ENCODE results near the gene RDH8.
"Not testable (repeated sequence)": the region's sequence is repeated elsewhere in the genome, so short reads cannot be mapped to it uniquely, and the experiment has no call there.

Gene RDH8

DNA sequence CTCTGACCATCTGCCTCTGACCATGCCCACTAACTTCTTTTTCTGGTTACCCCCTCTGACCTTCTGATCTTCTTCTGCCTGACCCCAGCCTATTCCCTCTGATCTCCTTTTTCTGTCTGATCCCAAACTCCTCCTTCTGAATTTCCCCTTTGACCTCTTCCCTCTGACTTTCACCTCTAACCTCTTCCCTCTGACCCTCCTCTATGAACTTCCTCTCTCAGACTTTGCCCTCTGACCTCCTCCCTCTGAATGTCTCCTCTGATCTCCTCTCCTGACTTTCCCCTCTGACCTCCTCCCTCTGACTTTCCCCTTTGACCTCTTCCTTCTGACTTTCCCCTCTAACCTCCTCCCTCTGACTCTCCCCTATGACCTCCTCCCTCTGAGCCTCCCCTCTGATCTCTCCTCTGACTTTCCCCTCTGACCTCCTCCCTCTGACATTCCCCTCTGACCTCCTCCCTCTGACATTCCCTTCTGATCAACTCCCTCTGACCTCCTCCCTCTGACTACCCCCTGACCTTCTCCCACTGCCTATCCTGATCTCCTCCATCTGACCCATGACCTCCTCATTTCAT, 6.4 kb upstream of the RDH8 start:
- no peak for DNase-seq

DNA sequence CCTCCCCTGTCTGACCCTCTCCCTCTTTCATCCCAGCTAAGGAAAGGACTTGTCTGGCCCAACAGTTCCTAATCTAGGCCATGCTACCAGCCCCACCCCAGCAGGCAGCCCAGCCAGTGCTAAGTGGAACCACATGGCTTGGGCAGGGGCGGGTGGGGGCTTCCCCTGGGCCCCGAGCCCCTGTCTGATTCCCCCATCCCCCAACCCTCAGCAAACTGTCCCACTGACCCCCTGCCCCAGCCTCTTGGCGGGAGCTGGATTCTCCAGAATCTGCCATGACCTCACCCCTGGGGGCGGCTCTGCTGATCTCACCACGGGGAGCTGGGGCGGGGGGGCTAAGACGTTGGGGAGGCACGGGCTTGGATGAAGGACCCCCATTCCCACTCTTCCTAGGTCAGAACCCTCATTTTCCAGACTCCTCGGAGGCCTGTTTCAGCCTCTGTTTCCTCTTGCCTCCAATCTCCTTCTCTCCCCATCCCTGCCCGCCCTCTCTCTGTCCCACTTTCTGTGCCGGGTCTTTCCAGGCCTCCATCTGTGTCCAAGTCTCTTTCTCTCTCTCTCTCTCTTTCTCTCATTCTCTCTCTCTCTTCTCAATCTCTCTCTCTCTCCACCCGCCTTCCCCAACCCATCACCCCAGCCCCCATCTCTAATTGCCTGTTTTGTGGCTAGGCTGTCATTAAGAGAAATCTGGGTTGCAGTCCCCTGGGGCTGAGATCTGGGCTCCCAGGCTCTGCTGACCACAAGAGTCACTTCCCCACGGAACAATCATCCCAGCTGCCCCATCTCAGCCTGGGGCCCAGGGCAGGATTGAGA, 5.7 kb upstream of the RDH8 start:
- DNase-seq, result no peak

DNA sequence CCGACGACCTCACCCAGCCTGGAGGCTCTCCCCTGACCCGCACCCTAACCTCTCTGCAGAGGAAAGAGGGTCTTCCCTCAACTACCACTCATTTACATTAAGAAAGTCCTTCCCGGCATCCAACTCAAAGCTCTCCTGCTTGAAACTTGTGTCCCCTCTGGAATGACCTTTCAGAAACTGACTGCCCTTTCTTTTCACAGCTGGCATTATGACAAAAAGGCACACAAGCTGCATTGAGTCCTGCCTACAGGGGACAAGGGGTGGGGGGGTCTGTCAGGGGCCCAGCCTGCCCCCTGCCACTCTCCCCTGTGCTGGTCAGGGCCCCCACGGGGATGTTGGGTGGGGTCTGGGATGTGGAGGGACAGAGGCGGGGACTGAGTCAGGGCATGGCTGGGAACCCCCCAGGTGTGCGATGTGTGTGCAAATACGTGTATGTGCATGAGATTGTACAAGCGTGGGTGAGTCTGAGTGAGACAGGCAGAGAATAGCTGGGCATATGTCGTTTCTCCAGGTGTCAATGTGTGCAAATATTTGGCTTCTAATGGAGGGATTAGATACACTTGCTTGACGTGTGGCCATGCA, 5.0 kb upstream of the RDH8 start:
- DNase-seq, result no peak

DNA sequence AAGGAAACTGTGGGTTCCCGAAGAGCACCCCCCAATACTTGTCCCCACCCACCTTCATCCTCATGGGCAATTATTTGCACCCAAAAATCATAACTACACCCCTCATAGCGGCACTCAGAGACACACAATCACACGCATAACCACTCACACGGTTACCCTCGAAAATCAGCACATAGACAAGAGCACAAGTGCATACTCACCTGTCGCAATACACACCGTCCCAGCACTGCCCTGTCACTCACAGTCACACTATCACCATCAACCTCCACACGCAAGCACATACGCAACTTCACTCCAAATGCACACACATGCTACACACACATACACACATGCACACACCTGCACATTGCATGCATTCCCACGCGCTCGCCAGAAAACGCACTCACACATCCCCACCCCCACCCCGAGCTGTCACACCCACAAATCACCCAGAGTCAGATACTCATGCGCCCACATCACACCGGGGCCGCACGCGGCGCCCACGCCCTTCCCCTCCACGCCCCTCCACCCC, 3.5 kb upstream of the RDH8 start:
- DNase-seq, result no peak

DNA sequence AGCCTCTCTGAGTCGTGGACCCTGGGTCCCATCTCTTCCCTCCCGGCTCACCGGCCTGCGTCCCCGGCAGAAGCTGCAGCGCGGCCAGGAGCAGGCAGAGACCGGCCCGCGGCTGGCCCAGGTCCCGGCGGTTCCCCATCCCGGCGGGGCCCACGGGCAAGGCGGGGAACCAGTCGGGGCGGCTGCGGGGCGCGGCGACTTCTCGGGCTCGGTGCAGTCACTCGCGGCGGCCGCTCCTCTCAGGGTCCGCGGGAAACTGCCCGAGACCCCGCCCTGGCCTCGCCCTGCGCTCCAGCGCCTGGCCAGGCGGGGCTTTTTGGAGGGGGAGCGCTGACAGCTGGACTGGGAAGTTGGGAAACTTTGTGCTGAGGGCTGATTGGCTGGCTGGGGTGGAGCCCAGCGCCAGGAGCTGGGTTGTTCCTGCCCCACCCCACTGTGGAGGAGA, 3.0 kb upstream of the RDH8 start, which contains the start of gene COL5A3:
TSS of gene COL5A3 (minus strand) at position 258 of the 445 bp plus-strand sequence. CDS start at position 139, 119 bp downstream.
- no peak for DNase-seq

DNA sequence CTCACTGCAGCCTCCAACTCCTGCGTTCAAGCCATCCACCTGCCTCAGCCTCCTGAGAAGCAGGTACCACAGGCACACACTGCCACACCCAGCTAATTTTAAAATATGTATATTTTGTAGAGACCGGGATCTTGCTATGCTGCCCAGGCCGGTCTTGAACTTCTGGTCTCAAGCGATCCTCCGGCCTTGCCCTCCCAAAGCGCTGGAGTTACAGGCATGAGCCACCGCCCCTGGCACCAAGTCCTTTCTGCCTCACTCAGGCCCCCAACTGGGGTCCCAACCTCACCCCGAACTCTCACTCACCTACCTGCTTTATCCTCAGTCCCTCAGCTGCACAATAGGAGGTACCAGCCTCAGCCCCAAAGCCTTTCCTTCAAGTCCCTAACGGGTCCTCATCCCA, 2.3 kb upstream of the RDH8 start:
- no peak for DNase-seq

DNA sequence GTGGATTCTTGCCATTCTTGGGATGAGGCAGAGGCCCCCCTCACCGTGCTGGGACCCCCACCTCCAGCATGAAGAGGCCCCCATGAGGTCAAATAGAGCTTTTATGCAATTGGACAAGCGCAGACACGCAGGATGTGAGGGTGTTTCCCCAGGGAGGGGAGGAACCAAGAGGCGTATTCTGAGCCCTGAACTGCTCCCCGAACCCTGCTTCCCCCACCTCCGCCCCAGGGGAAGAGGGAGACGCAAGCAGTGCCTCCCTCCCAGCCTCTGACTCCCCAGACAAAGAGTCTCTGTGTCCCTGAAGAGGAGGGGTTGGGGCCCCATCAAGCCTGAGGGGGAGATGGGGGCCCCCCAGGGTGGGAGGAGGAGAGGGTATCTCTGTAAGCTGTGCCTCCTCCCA, 1.3 kb upstream of the RDH8 start:
- DNase-seq, result no peak

DNA sequence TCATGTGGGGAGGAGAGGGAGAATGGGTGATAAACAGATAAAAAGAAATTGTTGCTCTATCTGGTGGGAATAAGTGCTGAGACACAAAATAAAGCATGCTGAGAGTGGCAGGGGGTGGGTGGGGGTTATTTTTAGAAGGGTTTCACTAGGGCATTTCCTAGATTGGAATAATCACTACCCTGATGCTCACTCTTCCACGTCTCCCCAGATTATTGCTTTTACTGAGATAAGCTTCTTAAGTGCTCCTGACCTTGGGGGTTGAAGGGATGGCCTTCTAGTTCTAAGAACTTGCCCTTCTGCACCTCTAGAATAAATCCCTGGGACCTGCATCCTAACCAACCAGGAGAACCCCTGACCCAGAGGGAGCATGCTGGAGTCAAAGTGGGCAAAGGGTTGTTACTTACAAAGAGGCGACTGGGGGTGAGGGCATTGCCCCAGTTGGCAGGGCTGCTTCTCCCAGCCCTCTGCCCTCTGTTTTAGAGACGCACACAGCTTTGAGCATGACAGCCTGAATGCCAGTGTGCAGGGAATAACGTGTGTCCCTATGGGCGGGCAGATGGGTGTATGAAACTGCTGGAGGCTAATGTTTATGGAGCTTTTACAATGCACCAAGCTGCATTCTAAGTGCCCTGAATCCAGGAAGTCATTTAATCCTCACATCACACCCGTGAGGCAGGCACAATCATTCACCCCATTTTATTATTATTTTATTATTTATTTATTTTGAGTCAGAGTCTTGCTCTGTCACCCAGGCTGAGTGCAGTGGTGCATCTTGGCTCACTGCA, 743 bp downstream of the RDH8 start:
- no peak for DNase-seq

DNA sequence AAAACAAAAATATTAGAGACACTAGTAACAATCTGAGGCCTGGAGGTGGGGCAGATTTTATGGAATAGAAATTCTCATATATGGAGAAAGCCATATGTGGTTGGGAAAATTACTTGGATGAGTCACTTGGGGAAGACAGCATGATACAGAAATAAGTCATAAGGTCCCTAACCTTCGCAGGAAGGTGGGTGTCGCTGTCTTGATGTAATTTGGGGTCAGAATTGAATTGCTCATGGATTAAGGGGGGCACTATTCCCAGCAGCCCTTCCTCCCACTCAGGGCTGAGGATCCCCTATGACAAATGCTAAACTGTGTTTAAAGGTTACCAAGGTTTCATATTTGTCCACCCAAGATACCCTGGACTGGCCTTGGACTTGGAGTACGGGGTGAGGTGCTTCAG, 5.0 kb downstream of the RDH8 start:
- no peak for DNase-seq

DNA sequence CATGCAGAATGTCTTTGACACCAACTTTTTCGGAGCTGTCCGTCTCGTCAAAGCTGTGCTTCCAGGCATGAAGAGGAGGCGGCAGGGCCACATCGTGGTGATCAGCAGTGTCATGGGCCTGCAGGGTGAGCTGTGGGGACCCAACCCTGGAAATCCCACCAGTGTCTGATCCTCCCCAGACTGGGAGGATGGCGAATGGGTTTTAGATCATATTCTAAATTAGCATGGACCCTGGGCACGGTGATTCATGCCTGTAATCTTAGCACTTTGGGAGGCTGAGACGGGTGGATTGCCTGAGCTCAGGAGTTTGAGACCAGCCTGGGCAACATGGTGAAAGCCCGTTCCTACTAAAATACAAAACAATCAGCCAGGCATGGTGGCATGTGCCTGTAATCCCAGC, 5.5 kb downstream of the RDH8 start:
- no peak for DNase-seq

DNA sequence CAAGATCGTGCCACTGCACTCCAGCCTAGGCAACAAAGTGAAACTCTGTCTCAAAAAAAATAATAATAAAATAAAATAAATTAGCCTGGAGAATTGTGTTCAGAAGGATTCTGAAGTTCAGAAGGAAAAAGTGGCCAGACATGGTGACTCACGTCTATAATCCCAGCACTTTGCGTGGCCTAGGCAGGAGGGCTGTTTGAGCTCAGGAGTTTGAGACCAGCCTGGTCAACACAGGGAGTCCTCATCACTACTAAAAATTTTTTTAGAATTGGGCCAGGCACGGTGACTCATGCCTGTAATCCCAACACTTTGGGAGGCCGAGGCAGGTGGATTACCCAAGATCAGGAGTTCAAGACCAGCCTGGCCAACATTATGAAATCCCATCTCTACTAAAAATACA, 6.0 kb downstream of the RDH8 start:
- DNase-seq, result no peak

DNA sequence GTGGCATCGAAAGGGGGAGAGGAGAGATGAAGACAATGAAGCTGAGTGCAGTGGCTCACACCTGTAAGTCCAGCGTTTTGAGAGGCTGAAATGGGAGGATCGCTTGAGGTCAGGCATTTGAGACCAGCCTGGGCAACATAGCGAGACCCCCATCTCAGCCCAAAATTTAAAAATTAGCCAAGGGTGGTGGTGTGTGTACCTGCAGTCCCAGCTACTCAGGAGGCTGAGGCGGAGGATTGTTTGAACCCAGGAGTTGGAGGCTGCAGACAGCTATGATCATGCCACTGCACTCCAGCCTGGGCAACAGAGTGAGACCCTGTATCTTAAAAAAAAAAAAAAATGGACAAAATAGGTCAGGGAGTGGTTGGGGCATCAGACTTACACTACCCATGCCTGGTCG, 7.6 kb downstream of the RDH8 start:
- no peak for DNase-seq

DNA sequence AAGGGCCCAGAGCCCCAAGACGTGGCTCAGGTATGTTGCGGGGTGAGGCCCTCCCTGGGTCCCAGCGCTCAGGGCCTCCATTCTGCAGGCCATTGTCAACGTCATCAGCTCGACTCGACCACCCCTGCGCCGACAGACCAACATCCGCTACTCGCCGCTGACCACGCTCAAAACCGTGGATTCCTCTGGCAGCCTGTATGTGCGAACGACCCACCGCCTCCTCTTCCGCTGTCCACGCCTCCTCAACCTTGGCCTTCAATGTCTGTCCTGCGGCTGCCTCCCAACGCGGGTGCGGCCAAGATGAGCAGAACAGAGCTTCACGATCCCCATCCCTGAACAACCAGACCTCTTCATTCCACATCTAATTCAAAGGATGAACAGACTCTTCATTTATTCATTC, 8.2 kb downstream of the RDH8 start:
- DNase-seq, result no peak

DNA sequence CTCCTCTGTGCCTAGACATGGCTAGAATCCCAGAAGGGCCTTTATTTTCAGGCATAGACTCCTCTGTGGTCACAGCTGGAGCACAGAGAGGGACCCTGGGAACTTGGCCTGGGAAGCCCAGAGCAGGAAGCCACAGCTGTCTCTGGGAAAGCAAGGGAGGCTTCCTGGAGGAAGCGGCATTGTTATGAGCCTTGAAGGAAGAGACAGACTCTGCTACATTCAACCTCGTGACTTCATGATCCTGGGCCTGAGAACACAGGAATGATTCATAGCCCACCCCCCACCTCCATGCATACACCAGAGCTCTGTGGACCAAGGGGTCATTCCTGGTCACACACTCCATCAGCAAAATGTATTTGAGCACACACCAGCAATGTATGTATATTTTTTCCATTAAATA, 8.6 kb downstream of the RDH8 start:
- no peak for DNase-seq

DNA sequence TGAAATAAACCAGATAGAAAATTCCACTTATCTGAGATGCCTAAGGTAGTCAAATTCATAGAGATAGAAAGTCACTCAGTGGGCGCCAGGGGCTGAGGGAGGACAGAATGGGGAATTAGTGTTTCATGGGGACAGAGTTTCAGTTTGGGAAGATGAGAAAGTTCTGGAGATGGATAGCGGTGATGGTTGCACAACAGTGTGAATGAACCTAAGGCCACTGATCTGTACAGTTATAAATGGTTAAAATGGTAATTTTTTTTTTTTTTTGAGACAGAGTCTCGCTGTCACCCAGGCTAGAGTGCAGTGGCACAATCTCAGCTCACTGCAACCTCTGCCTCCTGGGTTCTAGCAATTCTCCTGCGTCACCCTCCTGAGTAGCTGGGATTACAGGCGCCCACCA, 9.8 kb downstream of the RDH8 start:
- DNase-seq, result not testable (repeated sequence)

DNA sequence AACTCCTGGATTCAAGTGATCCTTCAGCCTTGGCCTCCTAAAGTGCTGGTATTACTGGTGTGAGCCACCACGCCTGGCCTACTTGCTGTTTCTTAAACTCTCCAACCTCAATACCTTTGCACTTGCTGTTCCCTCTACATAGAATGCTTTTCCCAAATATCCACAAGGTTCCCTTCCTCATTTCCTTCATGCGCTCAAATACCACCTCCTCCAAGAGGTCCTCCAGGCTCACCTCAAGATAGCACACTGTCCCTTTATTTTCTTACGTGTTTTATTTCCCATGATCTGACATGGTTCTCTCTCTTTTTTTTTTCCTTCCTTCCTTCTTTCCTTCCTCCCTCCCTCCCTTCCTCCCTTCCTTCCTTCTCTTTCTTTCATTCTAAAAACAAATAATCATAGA, 13.5 kb downstream of the RDH8 start:
- DNase-seq, result no peak

DNA sequence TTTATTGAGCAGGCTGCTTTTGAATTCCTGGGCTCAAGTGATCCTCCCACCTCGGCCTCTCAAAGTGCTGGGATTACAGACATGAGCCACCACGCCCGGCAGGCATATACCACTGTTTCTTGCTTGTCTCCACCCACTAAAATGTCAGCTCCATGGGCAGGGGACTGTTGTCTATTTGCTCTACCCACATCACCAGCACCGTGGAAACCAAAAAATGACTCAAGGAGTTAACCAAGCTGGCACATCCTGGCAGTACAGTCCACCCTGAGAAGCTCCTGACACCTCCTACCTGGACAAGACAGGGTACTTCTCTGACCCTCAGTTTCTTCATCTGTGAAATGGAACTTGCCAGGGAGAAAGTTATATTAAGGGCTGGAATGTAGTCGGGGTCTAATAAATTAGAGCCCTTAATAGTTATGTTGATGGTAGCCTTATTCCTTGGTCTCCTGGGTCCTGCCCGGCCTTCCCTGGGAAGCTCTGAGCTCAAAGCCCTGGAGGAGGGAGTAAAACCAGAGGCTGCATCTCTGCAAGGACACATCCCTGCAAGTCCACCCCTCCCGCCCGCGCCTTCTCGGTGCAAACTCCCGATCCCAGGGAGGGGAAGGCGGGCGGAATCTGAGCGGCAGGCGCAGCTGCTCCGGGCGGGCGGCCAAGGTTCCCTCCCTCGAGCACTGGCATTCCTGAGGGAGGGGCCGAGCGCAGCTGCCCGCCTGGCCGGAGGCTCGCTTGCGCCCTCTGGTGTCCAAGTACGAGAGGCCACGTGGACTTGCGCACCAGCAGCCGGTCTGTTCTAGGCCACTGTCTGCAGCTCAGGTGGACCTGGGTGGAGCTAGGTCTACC, 14.1 kb downstream of the RDH8 start:
- DNase-seq, result peak; percentile 60

DNA sequence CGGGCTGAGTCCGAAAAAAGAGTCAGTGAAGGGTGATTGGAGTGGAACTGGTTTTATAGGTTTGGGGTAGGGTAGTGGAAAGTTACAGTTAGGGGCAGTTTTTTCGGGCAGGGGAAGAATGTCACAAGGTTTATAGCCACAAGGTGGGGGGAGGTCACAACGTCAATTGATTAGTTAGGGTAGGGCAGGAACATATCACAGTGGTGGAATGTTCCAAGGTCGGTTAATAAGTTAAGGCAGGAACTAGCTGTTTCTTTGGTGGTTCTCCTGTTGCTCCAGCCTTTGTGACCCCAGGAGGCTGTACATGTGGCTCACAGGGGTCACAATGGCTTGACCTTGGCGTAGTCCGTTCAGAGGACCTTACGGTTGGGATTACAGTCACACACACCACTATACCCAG, 20.3 kb downstream of the RDH8 start:
- no peak for DNase-seq

DNA sequence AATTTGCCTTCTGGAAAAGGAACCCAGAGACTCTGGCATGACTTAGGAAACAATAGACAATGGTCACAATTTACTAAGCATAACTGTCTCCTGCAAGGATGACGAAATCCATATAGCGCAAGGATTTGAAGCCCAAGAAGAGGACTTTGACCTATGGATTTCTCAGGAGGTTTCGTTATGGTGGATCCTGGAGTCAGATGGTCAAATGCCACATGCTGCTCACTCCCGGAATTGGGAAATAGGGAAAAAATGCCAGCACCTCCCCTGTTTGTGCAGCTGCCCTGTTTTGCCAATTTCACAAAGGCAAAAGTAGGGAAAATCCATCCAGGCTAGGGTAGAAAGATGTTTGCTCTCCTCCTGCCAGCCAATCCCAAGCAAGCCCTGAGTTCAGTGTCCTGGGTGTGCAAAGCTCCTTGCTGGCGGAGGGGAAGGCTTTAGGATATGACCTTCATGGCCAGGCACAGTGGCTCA, 23.4 kb downstream of the RDH8 start:
- no peak for DNase-seq

DNA sequence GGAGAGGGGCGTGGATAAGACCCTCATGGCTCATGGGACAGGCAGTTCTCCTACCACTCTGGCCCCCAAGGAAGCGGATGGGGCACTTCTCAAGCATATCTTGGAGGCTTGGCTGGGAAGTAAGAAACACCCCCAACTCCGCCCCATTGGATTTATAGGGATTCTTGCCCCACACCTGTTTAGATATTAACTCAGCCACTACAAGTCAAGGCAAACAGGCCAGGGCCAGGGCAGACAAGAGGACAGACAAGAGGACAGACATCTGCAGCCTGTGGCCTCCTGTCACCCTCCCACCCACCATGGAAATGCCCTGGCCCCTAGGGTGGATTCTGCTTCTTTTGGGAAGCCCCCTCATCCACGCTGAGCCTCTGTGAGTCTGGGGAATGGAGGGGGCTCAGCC, 24.1 kb downstream of the RDH8 start:
- DNase-seq, result no peak

DNA sequence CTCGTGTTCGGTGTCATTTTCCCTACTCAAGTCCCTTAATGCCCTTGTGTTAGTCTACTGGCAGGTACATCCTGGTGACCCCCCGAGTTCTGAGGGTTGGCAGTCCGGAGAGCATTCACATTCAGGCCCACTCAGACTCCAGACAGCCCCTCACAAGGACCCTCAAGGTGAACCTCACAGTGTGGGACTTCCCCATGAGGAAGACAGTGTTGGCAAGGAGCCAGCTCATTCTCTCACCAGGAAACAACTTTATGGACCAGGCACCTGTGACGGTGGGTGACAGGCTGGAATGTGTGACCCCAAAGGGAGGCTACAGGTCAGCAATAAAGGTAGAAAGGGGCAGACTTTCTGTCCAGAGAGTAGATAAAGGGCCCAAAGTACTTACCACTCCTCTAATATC, 24.5 kb downstream of the RDH8 start:
- no peak for DNase-seq

DNA sequence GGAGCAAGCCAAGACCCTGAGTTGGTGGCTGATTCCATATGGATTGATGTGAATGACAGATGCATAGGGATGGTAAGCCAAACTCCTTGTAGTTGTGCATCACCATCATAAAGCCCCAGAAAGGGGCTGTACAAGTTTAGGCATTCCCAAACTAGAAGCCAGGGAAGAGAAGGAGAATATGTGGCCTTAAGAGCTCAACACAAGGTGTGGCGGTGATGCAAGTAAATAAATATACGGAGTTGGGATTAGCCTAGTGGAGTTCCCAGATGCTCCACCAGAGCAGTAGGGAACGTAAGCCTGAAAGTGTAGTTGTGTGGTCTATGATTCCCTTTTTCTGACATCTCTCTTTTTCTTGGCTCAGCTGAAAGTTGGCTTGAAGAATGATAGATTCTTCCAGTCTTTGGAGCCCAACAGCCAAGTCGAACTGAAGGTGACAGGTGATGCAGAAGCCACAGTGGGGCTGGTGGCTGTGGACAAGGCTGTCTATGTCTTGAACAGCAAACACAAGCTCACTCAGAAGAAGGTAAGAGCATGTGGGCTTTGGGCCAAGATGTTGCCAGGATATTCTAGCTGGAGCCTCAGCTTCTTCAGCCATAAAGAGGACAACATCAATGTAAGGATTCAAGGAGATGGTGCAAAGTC, 30.1 kb downstream of the RDH8 start:
- DNase-seq, result no peak

All from NCI-H1694 treated with DMSO at 0.1 percent for 48 hours (cell line).